ENCODE measurements around the gene TLR5.

TLR5 gene

DNA sequence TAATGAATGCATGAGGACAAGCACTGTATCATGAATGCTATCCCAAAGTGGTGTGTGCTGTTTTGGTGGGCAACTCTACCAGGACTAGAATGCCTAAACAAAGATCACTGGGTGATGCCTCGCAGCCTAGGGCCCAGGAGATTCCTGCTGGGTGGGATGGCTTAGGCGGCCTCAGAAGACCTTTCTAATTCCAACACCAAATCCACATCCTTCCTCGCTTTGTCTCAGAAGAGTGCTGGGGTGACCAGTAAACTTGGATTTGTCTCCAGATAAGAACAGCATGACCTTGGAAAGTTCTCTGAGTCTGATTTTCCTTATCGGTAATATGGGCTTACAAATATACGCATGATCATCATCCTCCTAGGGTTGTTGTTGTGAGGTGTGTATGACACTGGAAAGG is 76.6 kb downstream of the TLR5 start:
- no peak for DNase-seq

DNA sequence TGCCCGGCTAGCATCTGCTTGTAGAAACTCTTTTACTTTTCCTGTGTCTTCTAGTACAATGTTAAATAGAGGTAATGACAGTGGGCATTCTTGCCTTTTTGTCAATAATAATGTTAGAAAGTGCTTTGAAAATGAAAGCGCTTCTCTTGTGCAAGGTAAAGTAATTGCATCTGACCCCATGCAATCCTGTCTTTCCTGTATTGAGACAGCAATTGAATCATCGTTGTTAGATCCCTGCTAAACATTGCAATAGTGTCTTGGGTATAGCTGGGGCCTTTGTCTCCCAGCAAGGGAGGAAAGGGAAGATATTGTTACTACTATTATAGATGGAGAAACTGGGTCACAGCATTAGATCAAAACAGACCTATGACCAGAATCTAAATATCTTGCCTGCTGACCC is 80.9 kb downstream of the TLR5 start:
- no peak for DNase-seq

DNA sequence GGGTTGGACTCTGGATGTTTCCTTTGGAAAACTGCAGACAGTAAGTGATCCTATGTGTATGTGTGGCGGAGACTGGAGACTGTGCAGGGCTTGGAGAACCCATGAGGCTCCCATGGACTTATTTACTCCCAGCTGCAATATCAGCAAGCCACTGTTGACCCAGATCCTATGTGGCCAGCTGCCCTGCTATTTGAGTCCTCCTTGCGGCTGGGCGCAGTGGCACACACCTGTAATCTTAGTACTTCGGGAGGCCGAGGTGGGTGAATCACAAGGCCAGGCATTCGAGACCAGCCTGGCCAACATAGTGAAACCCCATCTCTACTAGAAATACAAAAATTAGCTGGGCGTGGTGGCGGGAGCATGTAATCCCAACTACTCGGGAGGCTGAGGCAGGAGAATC is 83.5 kb downstream of the TLR5 start:
- no peak for DNase-seq
